ENCODE data around the gene MFSD6.
A peak's percentile ranks its signal among the peaks of the same experiment; 100 is the strongest.

Gene MFSD6

GRCh38 chr2:190534310-190535120 lies 126.4 kb downstream of the MFSD6 start, which contains the start of gene NEMP2:
Gene NEMP2 (minus strand): TSS chr2:190534722. CDS start chr2:190534655, 67 bp downstream.
- DNase-seq: peak; percentile 91

GRCh38 chr2:190535121-190535439 lies 126.9 kb downstream of the MFSD6 start:
- DNase-seq: no peak

- DNase-seq: no peak
Measured at GRCh38 chr2:190535586-190535985, 127.4 kb downstream of the MFSD6 start.

- no peak for DNase-seq
Measured at GRCh38 chr2:190537765-190538164, 129.6 kb downstream of the MFSD6 start.

GRCh38 chr2:190538201-190538600 lies 130.0 kb downstream of the MFSD6 start:
- DNase-seq: no peak

GRCh38 chr2:190540048-190540447 lies 131.9 kb downstream of the MFSD6 start:
- DNase-seq: no peak

- DNase-seq: no peak
Measured at GRCh38 chr2:190545093-190545492, 136.9 kb downstream of the MFSD6 start.

- no peak for DNase-seq
Measured at GRCh38 chr2:190545555-190546385, 137.6 kb downstream of the MFSD6 start.

GRCh38 chr2:190546734-190547133 lies 138.6 kb downstream of the MFSD6 start:
- no peak for DNase-seq

- DNase-seq: peak; percentile 39
Measured at GRCh38 chr2:190547886-190548285, 139.7 kb downstream of the MFSD6 start.

GRCh38 chr2:190550137-190550536 lies 142.0 kb downstream of the MFSD6 start:
- DNase-seq: no peak

Measured in retina (tissue), 1 donor.